ENCODE measurements around the gene LYPD6B. TPM values are rescaled to one million over a fixed set of nuclear protein-coding genes. Genes with fewer than 3 reads are reported as not detected.

LYPD6B gene
- total and polyA plus RNA-seq, 7 donors, result not detected

- no peaks in the 10 kb centered on the region for H3K4me1 ChIP-seq
- no peaks in the 10 kb centered on the region for H3K9me3 ChIP-seq
- TF ChIP-seq, protein P1, sequence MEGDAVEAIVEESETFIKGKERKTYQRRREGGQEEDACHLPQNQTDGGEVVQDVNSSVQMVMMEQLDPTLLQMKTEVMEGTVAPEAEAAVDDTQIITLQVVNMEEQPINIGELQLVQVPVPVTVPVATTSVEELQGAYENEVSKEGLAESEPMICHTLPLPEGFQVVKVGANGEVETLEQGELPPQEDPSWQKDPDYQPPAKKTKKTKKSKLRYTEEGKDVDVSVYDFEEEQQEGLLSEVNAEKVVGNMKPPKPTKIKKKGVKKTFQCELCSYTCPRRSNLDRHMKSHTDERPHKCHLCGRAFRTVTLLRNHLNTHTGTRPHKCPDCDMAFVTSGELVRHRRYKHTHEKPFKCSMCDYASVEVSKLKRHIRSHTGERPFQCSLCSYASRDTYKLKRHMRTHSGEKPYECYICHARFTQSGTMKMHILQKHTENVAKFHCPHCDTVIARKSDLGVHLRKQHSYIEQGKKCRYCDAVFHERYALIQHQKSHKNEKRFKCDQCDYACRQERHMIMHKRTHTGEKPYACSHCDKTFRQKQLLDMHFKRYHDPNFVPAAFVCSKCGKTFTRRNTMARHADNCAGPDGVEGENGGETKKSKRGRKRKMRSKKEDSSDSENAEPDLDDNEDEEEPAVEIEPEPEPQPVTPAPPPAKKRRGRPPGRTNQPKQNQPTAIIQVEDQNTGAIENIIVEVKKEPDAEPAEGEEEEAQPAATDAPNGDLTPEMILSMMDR (IDR thresholded peaks at IDR 0.05), result no peak
- no peak for DNase-seq
- ATAC-seq, result no peak
- no peaks in the 10 kb centered on the region for H3K27me3 ChIP-seq (ENCODE audit: insufficient read depth in 3 of 3, low read length in 2 of 3)
- no peak overlapping the region for H3K27ac ChIP-seq
- no peak overlapping the region for H3K4me3 ChIP-seq
- 76 to 83% (median 81%) methylated on average over 5 of the region's 5 CpGs for WGBS, 3 donors
- H3K36me3 ChIP-seq (ENCODE audit: insufficient read depth in 1 of 2, low read depth in 1 of 2), result no peaks in the 10 kb centered on the region
- intact Hi-C loops (cut with DNase I), result no loop called here
Measured at GRCh38 chr2:149058936-149059335, 20.4 kb downstream of the LYPD6B start.

DNA sequence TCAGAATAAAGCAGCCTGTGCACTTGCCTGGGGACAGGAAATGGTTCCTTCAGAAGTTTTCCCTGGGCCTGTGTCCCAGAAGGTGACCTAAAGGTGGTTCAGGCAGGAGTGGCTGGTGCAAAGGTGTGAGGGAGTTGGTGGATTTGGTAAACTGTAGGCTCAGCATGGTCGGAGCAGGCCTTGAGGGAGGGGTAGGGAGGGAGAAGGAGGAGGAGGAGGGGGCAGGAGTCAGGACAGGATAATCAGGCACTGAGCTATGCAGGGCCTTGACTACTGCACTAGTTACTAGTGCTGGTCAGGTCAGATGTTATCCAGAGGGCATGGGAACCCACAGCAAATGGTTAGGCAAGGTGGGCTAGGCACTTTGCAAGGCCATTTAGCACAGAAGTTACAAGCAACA is 21.3 kb downstream of the LYPD6B start:
- Histone ChIP-seq H3K27ac (no peak overlapping the region), H3K4me3 (no peak overlapping the region), H3K27me3 (ENCODE audit: insufficient read depth in 3 of 3, low read length in 2 of 3) (no peaks in the 10 kb centered on the region), H3K36me3 (ENCODE audit: insufficient read depth in 1 of 2, low read depth in 1 of 2) (no peaks in the 10 kb centered on the region), H3K4me1 (no peaks in the 10 kb centered on the region), H3K9me3 (no peaks in the 10 kb centered on the region)
- DNase-seq (no peak), ATAC-seq (no peak)
- 75 to 91% (median 90%) methylated on average over 1 of the region's 1 CpG for WGBS, 3 donors
- intact Hi-C loops (cut with DNase I), result no loop called here
- TF ChIP-seq, protein P1 (IDR thresholded peaks at IDR 0.05), result no peak

DNA sequence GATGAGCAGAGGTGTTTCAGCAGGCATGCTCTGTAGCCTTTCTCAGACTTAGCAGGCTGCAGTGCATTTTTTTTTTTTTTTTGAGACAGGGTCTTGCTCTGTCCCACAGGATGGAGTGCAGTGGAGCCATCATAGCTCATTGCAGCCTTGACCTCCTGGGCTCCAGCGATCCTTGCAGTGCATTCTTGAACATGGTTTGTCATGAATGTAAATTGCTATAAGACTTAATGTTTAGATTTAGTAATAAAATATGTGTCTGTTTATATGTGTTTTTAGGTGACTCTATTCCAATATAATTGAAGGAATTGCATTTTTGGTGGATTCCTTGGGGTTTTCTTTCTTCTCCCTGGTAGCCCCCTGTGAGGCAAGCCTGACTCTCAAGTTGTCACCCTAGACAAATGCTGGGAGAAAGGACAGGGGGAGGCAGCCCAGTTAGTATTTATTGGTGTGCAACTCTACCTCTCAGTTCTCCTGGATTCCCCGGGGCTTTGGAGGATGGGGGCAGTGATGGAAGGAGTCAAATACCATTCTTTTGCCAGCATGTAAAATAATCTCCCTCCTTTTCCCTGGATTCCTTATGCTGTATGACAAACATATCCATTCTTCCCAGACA is 22.7 kb downstream of the LYPD6B start:
- H3K9me3 ChIP-seq, result no peaks in the 10 kb centered on the region
- WGBS, 3 donors, result 53 to 60% (median 58%) methylated on average over 2 of the region's 2 CpGs
- TF ChIP-seq, protein P1 (IDR thresholded peaks at IDR 0.05), result no peak
- no peak overlapping the region for H3K4me3 ChIP-seq
- no peaks in the 10 kb centered on the region for H3K36me3 ChIP-seq (ENCODE audit: insufficient read depth in 1 of 2, low read depth in 1 of 2)
- ATAC-seq (no peak), DNase-seq (no peak)
- H3K4me1 ChIP-seq, result no peaks in the 10 kb centered on the region
- H3K27ac ChIP-seq, result no peak overlapping the region
- intact Hi-C loops (cut with DNase I), result no loop called here
- H3K27me3 ChIP-seq (ENCODE audit: insufficient read depth in 3 of 3, low read length in 2 of 3), result no peaks in the 10 kb centered on the region

GRCh38 chr2:149062531-149062930 is 24.0 kb downstream of the LYPD6B start:
- H3K27me3 ChIP-seq (ENCODE audit: insufficient read depth in 3 of 3, low read length in 2 of 3), result no peaks in the 10 kb centered on the region
- no peak overlapping the region for H3K4me3 ChIP-seq
- intact Hi-C loops (cut with DNase I), result no loop called here
- DNase-seq (no peak), ATAC-seq (no peak)
- no peaks in the 10 kb centered on the region for H3K9me3 ChIP-seq
- 77 to 81% (median 80%) methylated on average over 3 of the region's 3 CpGs for WGBS, 3 donors
- no peaks in the 10 kb centered on the region for H3K4me1 ChIP-seq
- no peaks in the 10 kb centered on the region for H3K36me3 ChIP-seq (ENCODE audit: insufficient read depth in 1 of 2, low read depth in 1 of 2)
- TF ChIP-seq, protein P1 (IDR thresholded peaks at IDR 0.05), result no peak
- no peak overlapping the region for H3K27ac ChIP-seq

- Histone ChIP-seq H3K36me3 (ENCODE audit: insufficient read depth in 1 of 2, low read depth in 1 of 2) (no peaks in the 10 kb centered on the region), H3K4me1 (no peaks in the 10 kb centered on the region), H3K27ac (no peak overlapping the region), H3K4me3 (no peak overlapping the region), H3K9me3 (no peaks in the 10 kb centered on the region), H3K27me3 (ENCODE audit: insufficient read depth in 3 of 3, low read length in 2 of 3) (no peaks in the 10 kb centered on the region)
- intact Hi-C loops (cut with DNase I), result no loop called here
- TF ChIP-seq, protein P1 (IDR thresholded peaks at IDR 0.05), result no peak
- ATAC-seq (no peak), DNase-seq (no peak)
- 64 to 69% (median 68%) methylated on average over 4 of the region's 4 CpGs for WGBS, 3 donors
Measured at GRCh38 chr2:149063177-149063576, 24.7 kb downstream of the LYPD6B start.
